GM18520 (cell line): Measurements from ENCODE around the gene FBLN1.
"Not testable (repeated sequence)": the region's sequence is repeated elsewhere in the genome, so short reads cannot be mapped to it uniquely, and the experiment has no call there.

Experiments
- ATAC-seq: cut with Tn5 transposase; IDR thresholded peaks from one replicate; pipeline ENCODE4 v1.9.1; 2021; ENCODE audit not compliant: unreplicated experiment

Gene FBLN1

GRCh38 chr22:45502215-45503049 is at the start of gene FBLN1:
Gene FBLN1, plus strand, starts transcription at chr22:45502883. Its CDS starts 103 bp downstream, at chr22:45502986.
- ATAC-seq = no peak

DNA sequence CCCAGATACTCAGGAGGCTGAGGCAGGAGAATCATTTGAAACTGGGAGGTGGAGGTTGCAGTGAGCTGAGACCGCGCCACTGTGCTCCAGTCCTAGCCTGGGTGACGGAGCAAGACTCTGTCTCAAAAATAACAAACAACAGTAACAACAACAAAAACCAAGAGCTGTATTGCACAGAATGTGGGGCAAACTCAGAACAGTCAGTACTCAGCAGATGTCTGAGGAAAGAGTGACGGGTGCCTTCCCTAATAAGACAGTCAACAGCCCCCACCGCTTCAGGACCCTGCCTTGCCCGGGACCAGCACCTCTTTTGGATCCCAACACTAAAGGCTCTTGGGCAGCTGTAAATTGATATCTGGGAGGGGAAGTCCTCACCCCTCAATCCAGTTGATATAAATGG is 48.9 kb upstream of the FBLN1 start:
- ATAC-seq = no peak

DNA sequence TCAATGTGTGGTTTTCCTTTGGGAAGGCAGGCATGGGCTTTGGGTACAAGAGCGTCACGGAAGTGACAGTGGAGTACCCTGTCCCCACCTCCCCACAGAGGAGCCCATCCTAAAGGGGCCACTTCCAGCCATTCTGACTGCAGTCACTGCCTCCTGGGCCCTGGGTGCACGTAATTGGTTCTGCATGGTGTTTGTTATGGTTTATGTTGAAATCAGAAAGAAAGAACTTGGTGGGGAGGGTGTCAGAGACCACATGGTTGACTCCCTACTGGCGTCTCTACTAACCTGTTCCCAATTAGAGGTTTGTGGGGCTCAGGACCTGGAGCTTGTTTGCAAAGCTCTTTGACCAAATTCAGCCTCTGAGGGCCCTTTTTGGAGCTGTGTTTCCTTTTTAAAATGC is 48.4 kb upstream of the FBLN1 start:
- no peak for ATAC-seq

- no peak for ATAC-seq
These were observed 47.5 kb upstream of the FBLN1 start for GRCh38 chr22:45455212-45455611.

GRCh38 chr22:45455621-45456020 is 47.1 kb upstream of the FBLN1 start:
- ATAC-seq = no peak

DNA sequence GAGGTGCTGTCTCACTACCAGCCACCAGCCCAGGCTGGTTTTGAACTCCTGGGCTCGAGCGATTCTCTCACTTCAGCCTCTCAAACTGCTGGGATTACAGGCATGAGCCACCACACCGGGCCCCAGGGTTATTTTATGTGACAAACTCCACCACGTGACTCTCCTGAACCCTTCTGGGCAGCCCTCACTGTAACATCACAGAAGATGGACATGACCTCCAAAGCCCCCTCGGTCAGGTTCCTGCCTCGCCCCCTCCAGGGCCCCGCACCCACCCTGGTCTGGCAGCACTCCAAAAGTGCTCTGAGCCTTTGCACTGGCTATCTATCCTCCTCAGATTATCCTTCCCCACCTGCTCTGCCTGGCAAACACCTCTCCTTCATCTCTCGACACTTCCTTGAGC is 45.9 kb upstream of the FBLN1 start:
- no peak for ATAC-seq

- no peak for ATAC-seq
These were observed 44.2 kb upstream of the FBLN1 start for GRCh38 chr22:45458532-45458931.

DNA sequence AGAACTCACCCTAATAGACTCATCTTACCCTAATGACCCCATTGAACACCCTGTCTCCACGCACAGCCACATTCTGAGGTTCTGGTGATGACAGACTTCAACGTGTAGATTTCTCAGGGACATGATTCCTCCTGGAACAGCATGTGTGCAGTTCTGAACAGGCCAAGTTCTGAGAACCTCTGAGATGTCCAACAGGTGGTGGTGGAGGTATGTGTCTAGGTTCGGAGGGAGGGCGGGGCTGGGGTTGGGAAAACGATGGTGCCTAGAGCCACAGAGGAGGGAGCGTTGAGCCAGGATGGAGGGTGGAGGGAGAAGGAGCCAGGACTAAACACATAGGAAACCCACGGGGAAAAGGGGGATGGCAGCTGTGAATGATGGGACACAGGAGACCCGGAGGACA is 43.4 kb upstream of the FBLN1 start:
- no peak for ATAC-seq

DNA sequence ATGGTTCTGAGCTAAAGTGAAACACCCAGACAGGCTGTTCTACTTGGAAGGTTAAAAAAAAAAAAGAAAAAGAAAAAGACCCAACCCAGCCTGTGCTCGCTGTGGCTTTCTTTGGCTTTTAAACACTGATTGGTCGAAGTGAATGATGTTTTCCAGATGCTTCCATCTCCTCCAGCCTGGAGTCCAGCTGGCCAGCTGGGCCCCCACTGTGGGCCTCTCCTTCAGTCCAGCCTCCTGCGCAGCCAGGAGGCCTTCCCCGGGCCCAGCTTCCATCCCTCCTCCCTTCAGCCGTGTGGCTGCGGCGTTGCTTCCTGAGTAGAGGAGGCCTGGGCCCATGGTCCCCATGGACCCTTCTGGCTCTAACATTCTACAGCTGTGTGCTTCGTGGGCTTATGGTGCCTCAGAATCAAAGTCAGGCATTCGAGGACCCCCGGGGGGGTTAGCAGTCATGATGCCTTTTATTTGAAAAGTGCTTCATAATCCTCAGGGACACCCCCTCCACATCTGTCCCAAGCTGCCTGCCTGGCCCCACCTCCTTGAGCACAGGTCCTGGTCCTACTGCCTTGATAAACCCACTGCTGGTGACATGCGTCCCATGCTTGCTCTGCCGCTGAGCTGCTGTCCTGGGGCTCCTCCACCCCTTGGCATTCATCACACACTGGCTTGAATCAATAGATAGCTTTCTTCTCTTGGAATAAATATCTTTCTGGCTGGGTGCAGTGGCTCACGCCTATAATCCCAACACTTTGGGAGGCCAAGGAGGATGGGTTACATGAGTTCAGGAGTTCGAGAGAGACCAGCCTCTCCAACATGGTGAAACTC is 42.2 kb upstream of the FBLN1 start:
- ATAC-seq = no peak

DNA sequence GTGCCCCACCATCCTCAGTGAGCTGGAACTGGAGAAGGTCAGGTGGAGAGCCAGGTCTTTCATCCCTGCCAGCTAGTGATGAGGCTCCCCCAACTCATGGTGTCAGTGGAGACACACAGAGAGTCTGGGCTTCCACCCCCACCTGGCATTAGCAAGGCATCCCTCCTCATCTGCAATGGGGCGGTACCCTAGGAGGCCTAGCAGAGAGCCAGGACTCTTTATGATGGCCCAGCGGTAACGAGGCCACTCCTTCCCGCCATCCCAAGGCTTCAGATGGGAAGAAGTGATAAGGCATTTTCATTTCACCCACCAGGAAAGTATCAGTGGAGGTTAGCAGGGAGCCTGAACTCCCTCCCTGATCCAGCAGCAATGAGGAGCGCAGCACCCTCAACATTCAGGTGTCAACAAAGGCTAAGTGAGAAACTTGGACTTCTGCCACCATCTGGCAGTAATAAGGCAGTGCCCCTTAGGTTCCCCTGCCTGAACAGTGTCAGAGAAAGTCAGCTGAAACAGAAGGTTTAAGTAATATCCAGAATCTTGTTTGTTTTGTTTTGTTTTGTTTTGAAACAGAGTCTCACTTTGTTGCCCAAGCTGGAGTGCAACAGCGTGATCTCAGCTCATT is 40.5 kb upstream of the FBLN1 start:
- ATAC-seq = no peak

DNA sequence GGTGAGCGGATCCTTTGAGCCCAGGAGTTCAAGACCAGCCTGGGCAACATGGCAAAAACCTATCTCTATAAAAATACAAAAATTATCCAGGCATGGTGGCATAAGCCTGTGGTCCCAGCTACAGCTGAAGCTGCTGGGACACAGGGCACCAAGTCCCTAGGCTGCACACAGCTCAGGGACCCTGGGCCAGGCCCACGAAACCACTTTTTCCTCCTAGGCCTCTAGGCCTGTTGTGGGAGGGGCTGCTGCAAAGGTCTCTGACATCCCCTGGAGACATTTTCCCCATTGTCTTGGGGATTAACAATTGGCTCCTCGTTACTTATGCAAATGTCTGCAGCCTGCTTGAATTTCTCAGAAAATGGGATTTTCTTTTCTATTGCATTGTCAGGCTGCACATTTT is 39.0 kb upstream of the FBLN1 start:
- not testable (repeated sequence) for ATAC-seq

DNA sequence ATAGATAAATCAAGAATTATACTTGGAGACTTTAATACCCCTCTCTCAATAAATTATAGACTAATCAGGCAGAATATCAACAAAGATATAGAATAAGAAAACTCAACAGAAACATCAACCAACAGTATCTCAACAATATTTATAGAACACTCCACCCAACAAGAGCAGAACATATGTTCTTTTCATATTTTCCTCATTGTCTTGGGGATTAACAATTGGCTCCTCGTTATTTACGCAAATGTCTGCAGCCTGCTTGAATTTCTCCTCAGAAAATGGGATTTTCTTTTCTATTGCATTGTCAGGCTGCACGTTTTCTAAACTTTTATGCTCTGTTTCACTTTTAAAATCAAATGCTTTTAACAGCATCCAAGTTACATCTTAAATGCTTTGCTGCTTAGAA is 37.0 kb upstream of the FBLN1 start:
- no peak for ATAC-seq

DNA sequence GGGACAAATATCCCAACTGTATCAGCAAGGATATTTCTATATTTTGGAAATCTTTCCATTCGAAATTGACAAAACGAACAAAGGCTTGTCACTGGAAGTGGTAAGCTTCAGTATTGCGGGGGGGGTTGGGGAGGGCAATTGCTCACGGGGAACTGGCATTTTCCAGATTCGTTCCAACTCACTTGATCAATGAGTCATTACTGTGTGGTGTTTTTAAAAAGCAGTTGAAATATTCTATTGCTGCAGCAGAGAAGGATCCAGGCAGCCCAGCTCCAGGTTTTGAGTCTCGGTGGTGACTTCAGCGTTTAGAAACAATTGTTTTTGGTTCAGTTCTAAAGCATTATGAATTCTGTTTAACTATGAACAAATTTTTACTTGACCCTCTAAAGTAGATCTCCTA is 33.8 kb upstream of the FBLN1 start:
- ATAC-seq = no peak

DNA sequence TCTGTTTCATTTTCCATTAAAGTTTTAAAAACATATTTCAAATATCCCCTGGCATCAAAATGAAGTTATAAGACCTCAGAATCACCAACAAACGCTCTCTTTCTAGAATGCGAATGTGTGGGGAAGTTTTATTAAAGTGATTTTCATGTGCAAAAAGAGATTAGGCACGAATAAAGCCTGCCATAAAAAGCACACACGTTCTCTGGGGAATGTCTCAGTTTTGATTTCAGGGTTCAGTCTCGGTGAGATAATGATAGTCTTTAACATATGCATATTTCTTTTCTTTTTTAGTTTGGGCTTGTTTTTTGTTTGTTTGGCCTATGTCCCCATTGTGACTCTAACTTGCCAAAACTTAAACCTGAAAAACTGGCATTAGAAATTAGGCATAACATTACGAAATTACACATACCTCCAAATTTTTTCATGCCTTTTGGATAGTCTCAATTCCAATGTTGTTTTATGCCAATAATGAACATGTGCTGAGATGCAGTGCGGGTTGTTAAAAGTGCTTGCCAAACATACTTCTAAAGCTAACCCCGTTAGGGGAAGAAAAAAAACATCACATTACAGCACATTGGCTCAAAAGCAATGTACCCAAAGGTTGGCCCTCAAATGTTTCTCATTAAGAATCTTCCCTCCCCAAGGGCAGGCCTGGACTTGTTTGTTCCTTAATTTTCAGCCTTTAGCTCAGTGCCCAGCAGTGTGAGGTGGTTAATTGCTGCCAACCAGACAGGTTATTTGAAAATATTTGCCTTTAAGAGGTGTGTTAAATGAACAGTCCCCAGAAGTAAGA is 33.2 kb upstream of the FBLN1 start:
- ATAC-seq = no peak

GRCh38 chr22:45470871-45471270 is 31.8 kb upstream of the FBLN1 start:
- no peak for ATAC-seq

DNA sequence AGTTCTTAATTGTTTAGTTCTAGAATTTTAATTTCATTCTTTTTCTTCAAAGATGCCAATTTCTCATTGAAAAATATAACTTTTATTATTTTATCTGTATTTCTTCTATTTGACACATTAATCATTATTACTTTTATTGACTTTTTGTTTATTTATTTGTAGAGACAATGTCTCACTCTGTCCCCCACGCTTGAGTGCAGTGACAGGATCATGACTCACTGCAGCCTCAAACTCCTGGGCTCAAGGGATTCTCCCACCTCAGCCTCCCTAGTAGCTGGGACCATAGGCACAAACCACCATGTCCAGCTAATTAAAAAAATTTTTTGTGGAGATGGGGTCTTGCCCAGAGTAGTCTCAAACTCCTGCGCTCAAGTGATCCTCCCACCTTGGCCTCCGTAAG is 30.3 kb upstream of the FBLN1 start:
- no peak for ATAC-seq

DNA sequence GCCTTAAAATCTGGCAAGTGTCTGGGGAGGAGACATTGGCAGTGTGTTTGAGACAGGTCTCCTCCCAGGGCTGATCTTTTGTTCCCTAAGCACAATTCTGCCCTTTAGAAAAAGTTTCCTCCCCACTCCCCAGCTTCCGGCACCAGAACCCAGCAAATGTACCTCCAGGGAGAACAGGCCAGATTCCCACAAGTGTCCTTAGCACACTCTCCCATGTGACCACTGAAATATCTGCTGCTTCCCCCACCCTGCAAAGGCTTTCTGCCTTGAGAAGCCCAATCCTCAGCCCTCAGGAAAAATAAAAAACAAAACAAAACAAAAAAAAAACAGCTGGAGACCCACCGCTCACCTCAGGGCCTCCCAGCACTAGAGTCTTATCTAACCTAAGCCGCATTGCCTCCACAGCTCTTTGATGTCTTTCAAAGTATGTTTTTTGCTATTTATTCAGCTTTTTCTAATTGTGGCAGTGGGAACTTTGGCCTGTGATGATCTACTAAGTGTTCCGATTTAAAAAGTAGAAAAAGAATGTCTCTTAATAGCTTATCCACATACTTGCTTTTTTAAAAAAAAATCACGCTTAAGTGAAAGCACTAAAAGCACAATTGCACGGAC is 29.0 kb upstream of the FBLN1 start:
- no peak for ATAC-seq

DNA sequence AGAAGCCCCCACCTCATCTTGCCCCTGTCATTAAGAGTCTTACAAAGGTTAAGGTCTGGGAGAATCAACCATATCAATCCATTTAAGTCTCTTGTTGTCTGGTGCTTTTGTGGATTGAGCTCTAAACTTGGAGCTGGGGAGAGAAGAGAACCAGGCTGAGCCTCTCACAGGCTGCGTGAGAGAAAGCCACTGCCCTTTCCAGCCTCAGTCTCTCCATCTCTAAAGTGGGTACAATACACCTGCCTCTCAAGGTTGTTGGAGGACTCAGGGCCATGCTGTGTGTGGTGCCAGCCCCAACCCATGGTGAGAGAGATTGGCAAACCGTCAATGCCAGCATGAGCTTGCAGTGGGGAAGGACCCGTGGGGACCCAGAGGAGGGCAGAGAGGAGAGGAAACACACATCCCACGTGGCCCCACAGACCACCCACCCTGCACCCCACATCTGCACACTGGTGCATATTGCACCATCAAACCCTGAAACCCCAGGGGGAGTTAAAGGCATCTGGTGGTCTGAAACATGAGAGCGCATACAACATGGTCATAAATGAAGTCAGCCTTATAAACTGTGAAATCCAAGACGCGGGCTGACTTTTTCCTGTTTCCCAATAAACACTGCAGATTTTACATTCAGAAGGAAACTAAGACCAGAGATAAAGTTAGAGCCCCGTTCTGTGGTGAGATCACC is 27.5 kb upstream of the FBLN1 start:
- ATAC-seq = no peak

DNA sequence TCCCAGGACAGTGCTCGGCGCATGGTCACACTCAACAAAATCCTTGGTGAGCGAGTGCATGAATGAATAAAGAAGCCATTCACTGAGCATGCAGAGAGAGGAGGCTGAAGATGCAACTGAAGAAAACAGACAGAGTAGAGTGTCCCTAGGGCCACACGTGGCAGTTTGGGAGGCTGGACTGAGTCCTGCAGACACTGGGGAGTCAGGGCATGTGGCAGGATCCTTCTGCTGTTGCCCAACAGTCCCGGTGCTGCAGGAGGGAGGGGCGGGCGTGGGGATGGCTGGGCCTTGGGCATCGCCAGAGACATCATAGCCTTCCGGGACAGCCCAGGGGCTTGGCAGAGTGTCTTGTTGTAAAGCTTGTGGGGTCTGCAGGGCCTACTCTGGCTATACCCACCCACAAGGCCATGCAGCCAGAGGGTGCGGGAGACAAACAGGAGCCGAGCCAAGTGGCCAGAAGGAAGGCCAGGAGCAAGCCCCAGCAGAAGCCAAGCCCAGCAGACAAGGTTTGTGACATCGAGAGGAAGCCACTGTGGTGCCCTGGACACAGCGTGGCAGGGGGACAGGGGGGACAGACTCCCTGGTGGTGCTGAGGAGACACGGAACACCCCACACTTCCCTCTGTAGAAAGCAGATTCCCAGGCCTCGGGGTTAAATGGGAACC is 26.7 kb upstream of the FBLN1 start:
- no peak for ATAC-seq

DNA sequence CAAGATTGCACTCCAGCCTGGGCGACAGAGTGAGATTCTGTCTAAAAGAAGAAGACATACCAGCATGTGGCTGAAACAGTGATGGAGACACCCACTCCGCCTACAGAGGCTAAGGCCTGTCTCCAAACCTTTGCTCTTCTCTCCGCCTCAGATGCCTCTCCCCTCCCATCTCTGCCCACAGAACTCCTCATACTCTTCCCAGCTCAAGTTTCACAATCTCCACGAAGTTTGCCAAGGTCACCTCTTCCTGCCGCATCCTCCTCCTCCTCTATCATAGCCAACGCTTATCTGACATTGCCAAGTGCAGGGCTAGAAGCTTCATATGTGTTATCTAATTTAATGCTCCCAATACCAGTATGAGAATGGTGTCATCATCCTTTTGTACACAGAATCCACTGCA is 25.9 kb upstream of the FBLN1 start:
- ATAC-seq = no peak
